Measurements from ENCODE around the gene FAM174C. TPM values are rescaled to one million over a fixed set of nuclear protein-coding genes. Genes with fewer than 3 reads are reported as not detected.

FAM174C gene
- total and polyA plus RNA-seq, 2 of the 8 experiments (the other 6 are each of a cell fraction or from before 2014, with no cell fraction given): 44.5 to 125 TPM

DNA sequence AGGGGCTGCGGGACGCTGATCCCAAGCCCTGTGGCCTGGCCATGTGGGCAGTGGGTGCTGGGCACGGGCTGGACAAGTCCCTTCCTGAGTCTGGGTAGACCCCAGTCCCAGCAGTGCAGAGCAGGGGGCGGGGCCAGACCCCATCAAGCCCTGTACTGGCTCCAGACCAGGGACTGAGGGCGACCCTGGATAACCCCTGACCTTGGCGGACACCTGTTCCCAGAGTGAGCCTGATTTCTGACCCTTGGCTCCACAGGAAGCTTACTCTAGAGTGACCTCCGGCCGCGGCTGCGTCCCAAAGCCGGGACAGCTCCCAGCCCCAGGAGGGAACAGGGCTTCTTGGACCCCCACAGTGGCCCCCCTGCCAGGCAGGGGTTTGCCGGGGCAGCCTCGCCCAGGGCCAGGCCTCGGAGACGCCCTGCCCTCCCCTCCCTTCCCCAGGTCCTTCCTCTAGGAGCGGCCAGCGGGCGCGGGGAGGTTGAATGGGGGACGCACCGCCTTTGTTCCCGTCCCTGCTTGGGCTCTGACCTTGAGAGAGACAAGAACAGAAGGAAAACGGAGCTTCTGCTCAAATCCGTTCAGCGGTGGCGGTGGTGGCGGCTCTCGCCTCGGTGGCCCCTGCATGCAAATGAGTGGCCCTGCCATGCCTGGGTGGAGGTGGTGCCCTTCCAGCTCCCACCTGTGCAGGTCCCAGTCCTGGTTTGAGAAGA is 8.0 kb downstream of the FAM174C start:
- Histone ChIP-seq H3K9me3 (ENCODE audit: insufficient read depth in 2 of 2, low read depth in 1 of 2, low read length in 1 of 2) (no peaks in the 10 kb centered on the region), H3K79me2 (ENCODE audit: control insufficient read depth in 1 of 2, insufficient read depth in 2 of 2, low read length in 2 of 2) (no peaks in the 10 kb centered on the region), H2AK5ac (ENCODE audit: low read depth, low read length) (no peak overlapping the region), H2BK5ac (ENCODE audit: low read depth, low read length) (no peak overlapping the region), H3K18ac (ENCODE audit: extremely low read depth, low read length) (no peak overlapping the region), H4K5ac (ENCODE audit: insufficient read length, low read depth, low read length) (no peak overlapping the region), H3K4ac (replicated peaks; ENCODE audit: insufficient read length, low read depth, low read length) (no peak overlapping the region), H4K8ac (ENCODE audit: extremely low read depth, insufficient read depth, low read length) (peak overlapping the region; percentile 76), H3K9ac (replicated peaks in 1 of 4; ENCODE audit: extremely low read depth in 1 of 4, low read depth in 3 of 4, low read length in 3 of 4) (no peak overlapping the region), H3K23ac (ENCODE audit: insufficient read length) (no peak overlapping the region), H3K56ac (replicated peaks; ENCODE audit: insufficient read length, low read depth, low read length) (no peak overlapping the region), H2BK12ac (ENCODE audit: low read depth, low read length) (no peak overlapping the region; the same call in 1 of the 2 replicates), H4K20me1 (replicated peaks in 1 of 2; ENCODE audit: control insufficient read depth in 1 of 2, insufficient read depth in 2 of 2, low read length in 2 of 2) (peaks cover 0 to 10% of the 10 kb centered on the region in 2 experiments), H3K27me3 (replicated peaks in 1 of 4; ENCODE audit: control insufficient read depth in 3 of 4, extremely low read depth in 1 of 4, insufficient read depth in 3 of 4, low read length in 3 of 4) (peaks cover 0 to 21% (median 12%) of the 10 kb centered on the region in 4 experiments; a peak in 5 of 7 replicates), H3K4me1 (replicated peaks in 1 of 4; ENCODE audit: control insufficient read depth in 3 of 4, insufficient read depth in 4 of 4, low read length in 3 of 4) (peaks cover 0 to 20% (median 9%) of the 10 kb centered on the region in 4 experiments; a peak in 5 of 7 replicates), H2BK20ac (ENCODE audit: low read length) (0 out of 2 replicates have a peak overlapping the region, but pooled peaks have one; percentile 48), H3K79me1 (ENCODE audit: low read depth, low read length) (no peaks in the 10 kb centered on the region), H3K14ac (ENCODE audit: insufficient read length) (no peak overlapping the region), H4K91ac (replicated peaks; ENCODE audit: insufficient read length, low read length) (no peak overlapping the region), H3K4me2 (ENCODE audit: insufficient read depth in 1 of 2, low read depth in 2 of 2, low read length in 2 of 2) (no peak overlapping the region), H3K27ac (ENCODE audit: low read depth, low read length) (no peak overlapping the region), H2AFZ (ENCODE audit: low read length) (no peak overlapping the region), H3K23me2 (ENCODE audit: low read depth, low read length) (peaks cover 3% of the 10 kb centered on the region; the same call in 1 of the 2 replicates), H2BK120ac (replicated peaks; ENCODE audit: low read depth, low read length) (no peak overlapping the region), H3K36me3 (ENCODE audit: control insufficient read depth in 2 of 4, insufficient read depth in 4 of 4, low read length in 3 of 4) (peaks cover 0 to 5% (median 0%) of the 10 kb centered on the region in 4 experiments; a peak in 1 of 8 replicates), H3K4me3 (ENCODE audit: extremely low read depth in 1 of 4, insufficient read depth in 2 of 4, low read depth in 3 of 4, low read length in 4 of 4) (no peak overlapping the region), H2BK15ac (ENCODE audit: low read length) (no peak overlapping the region)
- DNase-seq (ENCODE audit: low read depth in 1 of 2, low spot score in 2 of 2) (no peak), FAIRE-seq (no peak)
- CTCF ChIA-PET (ENCODE audit: partially characterized antibody): interaction anchor here (1.0 to 2.3 kb wide), 10 partner anchors 28 to 188 kb away, joined by 3 to 7 read pairs (median 4); no protein-coding TSS in a partner anchor
- 88% methylated on average over 25 of the region's 29 CpGs; no CpG with 5 or more reads in 1 of the 2 experiments for WGBS, 2 experiments (ENCODE audit: extremely low coverage in 1 of 2, insufficient coverage in 1 of 2, insufficient read length in 1 of 2, insufficient replicate concordance in 2 of 2, low coverage in 1 of 2, low lambda C conversion rate in 2 of 2, missing lambda C conversion rate in 1 of 2)
- POLR2A ChIA-PET (ENCODE audit: partially characterized antibody): interaction anchor here (0.6 to 3.7 kb wide), 14 partner anchors 8 to 184 kb away, joined by 3 to 35 read pairs (median 4); partner anchors contain the start of genes ATP5F1D, CIRBP and FAM174C
- TF ChIP-seq SRF (IDR thresholded peaks at IDR 0.05; ENCODE audit: low read depth, low read length) (no peak), BRCA1 (IDR thresholded peaks at IDR 0.05; ENCODE audit: low read depth, low read length) (no peak), KDM4A (IDR thresholded peaks at IDR 0.05; ENCODE audit: low read depth, low read length, severe bottlenecking) (no peak), YY1 (IDR thresholded peaks at IDR 0.05; ENCODE audit: low read depth, low read length) (no peak), CHD1 (IDR thresholded peaks at IDR 0.05; ENCODE audit: low read depth, low read length) (no peak), CHD2 (IDR thresholded peaks at IDR 0.05; ENCODE audit: low read length) (no peak), EGR1 (IDR thresholded peaks at IDR 0.05; ENCODE audit: borderline replicate concordance, low read depth, low read length) (no peak), PHF8 (conservative IDR thresholded peaks at IDR 0.05; ENCODE audit: low read depth, low read length) (no peak), TCF12 (IDR thresholded peaks at IDR 0.05; ENCODE audit: low read depth, low read length) (no peak), SIN3A (conservative IDR thresholded peaks at IDR 0.05 in 1 of 2, IDR thresholded peaks at IDR 0.05 in 1 of 2; ENCODE audit: low read depth in 1 of 2, low read length in 2 of 2) (no peak), JUND (IDR thresholded peaks at IDR 0.05; ENCODE audit: low read length) (no peak), TAF1 (IDR thresholded peaks at IDR 0.05; ENCODE audit: low read depth, low read length) (no peak)
- TF ChIP-seq, protein P1, sequence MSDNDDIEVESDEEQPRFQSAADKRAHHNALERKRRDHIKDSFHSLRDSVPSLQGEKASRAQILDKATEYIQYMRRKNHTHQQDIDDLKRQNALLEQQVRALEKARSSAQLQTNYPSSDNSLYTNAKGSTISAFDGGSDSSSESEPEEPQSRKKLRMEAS (IDR thresholded peaks at IDR 0.05): no peak

All from H1 (cell line).